ENCODE measurements around the gene PTGS1. TPM values are rescaled to one million over a fixed set of nuclear protein-coding genes. Genes with fewer than 3 reads are reported as not detected.

PTGS1 gene
- total and polyA plus RNA-seq, 5 donors: 4.5 to 29.2 (median 16.6) TPM

DNA sequence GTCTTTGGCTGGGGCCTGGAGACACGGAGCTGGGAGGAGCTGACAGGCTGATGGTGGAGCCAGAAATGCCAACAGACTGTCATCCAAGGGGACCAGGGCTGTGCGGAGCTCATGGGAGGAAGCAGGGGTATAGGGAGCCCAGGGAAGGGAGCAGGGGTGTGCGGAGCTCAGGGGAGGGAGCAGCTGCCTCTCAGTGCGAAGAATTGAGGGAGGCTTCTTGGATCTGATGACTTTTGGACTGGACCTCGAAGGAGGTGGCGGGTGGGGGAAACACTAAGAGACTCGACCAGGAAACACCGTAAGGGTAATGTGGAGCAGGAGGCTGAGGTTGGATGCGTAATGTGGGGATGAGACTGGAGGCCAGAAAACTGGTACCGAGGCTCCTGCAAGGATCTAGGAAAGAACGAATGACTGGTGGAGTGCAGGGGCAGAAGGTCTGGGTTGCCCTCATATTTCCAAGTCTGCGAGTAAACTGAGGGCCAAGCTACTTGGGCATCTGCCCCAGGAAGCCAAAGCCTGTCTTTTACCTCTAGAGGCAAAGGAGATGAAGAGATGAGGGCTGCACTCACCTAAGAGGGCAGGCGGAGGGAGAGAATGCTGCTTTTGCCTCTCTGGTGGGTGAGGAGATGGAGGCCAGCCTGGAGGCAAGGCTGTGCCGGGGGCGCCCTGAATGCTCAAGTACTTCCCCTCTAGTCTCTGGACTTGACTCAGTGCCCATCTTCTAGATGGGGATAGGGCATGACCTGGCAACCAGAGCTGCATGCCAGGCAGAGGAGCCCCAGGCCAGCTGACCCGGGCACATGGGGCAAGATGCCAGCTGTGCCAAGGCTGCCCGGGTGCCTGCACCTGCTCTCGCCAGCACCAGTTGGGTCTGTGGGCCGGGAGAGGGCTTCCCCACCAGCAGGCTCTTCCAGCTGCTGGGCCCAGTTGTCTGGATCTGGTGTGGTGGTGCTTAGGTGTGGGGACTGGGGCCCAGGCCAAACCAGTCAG is 2.3 kb downstream of the PTGS1 start:
- WGBS: 81% methylated on average over 19 of the region's 19 CpGs

DNA sequence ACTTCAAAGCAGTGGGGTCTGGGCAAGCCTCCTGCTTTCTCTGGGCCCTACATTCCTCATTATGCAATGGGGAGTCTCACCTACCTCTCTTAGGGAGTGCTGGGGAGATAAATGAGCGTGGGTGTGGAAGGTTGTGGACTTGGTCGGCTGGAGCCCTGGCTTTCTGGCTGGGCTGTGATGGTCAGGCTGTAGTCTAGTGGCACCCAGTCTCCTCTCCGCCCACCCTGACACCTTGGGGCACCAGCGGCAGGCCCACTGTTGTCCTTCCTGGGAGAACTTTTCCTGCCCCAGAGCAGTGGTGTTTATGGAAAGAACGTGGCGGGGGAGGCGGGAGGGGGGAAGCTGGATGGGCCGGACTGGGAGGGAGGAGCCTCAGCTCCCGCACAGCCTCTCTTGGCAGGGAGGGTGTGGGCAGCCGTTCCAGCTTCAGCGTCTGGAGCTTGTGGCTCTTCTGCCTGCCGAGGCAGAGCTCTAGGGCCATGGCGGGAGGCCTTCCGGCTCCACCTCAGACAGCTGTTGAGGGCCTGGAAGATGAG is 4.1 kb downstream of the PTGS1 start:
- intact Hi-C loops (cut with DNase I): loop anchor here in 1 of 4 donors (10.0 kb wide), 1 partner anchor 80 kb away; no protein-coding TSS in a partner anchor
- ATAC-seq (peak; percentile 82 to 86), DNase-seq (peak; percentile 84 to 94 (median 92))
- WGBS: 14% methylated on average over 14 of the region's 14 CpGs
- Histone ChIP-seq H3K4me3 (ENCODE audit: low read length) (no peak overlapping the region), H3K9me3 (ENCODE audit: control insufficient read depth, low read length) (no peaks in the 10 kb centered on the region), H3K27ac (ENCODE audit: low read length) (no peak overlapping the region), H3K27me3 (ENCODE audit: control insufficient read depth, insufficient read depth) (no peaks in the 10 kb centered on the region), H3K4me1 (ENCODE audit: control insufficient read depth, insufficient read depth, low read length) (peaks cover 5% of the 10 kb centered on the region)

More for the DNA sequence above, 2.3 kb downstream of the PTGS1 start:
- Histone ChIP-seq H3K4me1 (ENCODE audit: control insufficient read depth, insufficient read depth, low read length) (peaks cover 5% of the 10 kb centered on the region), H3K27ac (ENCODE audit: low read length) (no peak overlapping the region), H3K27me3 (ENCODE audit: control insufficient read depth, insufficient read depth) (no peaks in the 10 kb centered on the region), H3K9me3 (ENCODE audit: control insufficient read depth, low read length) (no peaks in the 10 kb centered on the region), H3K4me3 (ENCODE audit: low read length) (no peak overlapping the region)
- intact Hi-C loops (cut with DNase I): loop anchor here in 1 of 4 donors (10.0 kb wide), 1 partner anchor 82 kb away; no protein-coding TSS in a partner anchor
- ATAC-seq (no peak), DNase-seq (no peak)

DNA sequence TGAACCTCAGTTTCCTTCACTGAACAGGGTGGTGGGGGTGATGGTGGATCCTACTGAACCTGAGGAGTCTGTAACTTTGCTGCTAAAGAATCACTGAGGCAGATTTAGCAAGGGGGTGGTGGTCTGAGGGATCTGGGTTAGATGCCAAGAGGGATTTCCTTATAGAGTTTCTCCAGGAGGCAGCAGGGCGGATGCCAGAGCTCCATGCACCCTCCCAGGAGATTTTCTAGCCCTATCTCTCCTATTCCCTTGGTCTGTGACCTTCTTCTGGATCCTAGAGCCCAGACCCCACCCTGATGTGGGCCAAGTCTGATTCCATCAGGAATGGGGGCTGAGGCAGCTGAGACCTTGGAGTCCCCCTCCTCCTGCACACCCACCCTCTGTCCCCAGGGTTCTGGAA is 6.0 kb downstream of the PTGS1 start:
- ATAC-seq (no peak), DNase-seq (no peak)
- H3K4me3 ChIP-seq (ENCODE audit: low read length): no peak overlapping the region
- 85% methylated on average over 1 of the region's 1 CpG for WGBS
- H3K9me3 ChIP-seq (ENCODE audit: control insufficient read depth, low read length): no peaks in the 10 kb centered on the region
- H3K4me1 ChIP-seq (ENCODE audit: control insufficient read depth, insufficient read depth, low read length): peaks cover 5% of the 10 kb centered on the region
- no peaks in the 10 kb centered on the region for H3K27me3 ChIP-seq (ENCODE audit: control insufficient read depth, insufficient read depth)
- intact Hi-C loops (cut with DNase I): loop anchor here in 1 of 4 donors (10.0 kb wide), 1 partner anchor 78 kb away; no protein-coding TSS in a partner anchor
- H3K27ac ChIP-seq (ENCODE audit: low read length): no peak overlapping the region

- Histone ChIP-seq H3K27ac (ENCODE audit: low read length) (no peak overlapping the region), H3K9me3 (ENCODE audit: control insufficient read depth, low read length) (no peaks in the 10 kb centered on the region), H3K4me1 (ENCODE audit: control insufficient read depth, insufficient read depth, low read length) (peaks cover 5% of the 10 kb centered on the region), H3K27me3 (ENCODE audit: control insufficient read depth, insufficient read depth) (no peaks in the 10 kb centered on the region), H3K4me3 (ENCODE audit: low read length) (no peak overlapping the region)
- DNase-seq (no peak), ATAC-seq (no peak)
- 62% methylated on average over 24 of the region's 24 CpGs for WGBS
- intact Hi-C loops (cut with DNase I): loop anchor here in 1 of 4 donors (10.0 kb wide), 1 partner anchor 77 kb away; no protein-coding TSS in a partner anchor
Measured at GRCh38 chr9:122377241-122378164, 6.7 kb downstream of the PTGS1 start.

DNA sequence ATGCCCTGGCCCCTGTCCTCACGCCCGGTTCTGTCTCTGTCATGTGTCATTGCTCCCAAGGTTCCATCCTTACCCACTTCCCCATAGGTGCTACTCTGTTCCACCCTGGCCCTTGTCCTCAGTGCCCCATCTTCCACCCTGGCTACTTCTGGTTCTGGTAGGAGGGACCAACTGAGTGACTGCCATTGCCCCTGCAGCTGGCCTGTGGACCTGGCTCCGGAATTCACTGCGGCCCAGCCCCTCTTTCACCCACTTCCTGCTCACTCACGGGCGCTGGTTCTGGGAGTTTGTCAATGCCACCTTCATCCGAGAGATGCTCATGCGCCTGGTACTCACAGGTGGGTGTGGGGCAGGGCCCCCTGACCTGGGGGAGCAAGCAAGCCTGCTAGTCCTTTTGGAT is 7.4 kb downstream of the PTGS1 start:
- no peak overlapping the region for H3K27ac ChIP-seq (ENCODE audit: low read length)
- intact Hi-C loops (cut with DNase I): loop anchor here in 1 of 4 donors (10.0 kb wide), 1 partner anchor 77 kb away; no protein-coding TSS in a partner anchor
- ATAC-seq (no peak), DNase-seq (no peak)
- no peaks in the 10 kb centered on the region for H3K27me3 ChIP-seq (ENCODE audit: control insufficient read depth, insufficient read depth)
- 91% methylated on average over 8 of the region's 8 CpGs for WGBS
- peaks cover 5% of the 10 kb centered on the region for H3K4me1 ChIP-seq (ENCODE audit: control insufficient read depth, insufficient read depth, low read length)
- no peaks in the 10 kb centered on the region for H3K9me3 ChIP-seq (ENCODE audit: control insufficient read depth, low read length)
- H3K4me3 ChIP-seq (ENCODE audit: low read length): no peak overlapping the region

DNA sequence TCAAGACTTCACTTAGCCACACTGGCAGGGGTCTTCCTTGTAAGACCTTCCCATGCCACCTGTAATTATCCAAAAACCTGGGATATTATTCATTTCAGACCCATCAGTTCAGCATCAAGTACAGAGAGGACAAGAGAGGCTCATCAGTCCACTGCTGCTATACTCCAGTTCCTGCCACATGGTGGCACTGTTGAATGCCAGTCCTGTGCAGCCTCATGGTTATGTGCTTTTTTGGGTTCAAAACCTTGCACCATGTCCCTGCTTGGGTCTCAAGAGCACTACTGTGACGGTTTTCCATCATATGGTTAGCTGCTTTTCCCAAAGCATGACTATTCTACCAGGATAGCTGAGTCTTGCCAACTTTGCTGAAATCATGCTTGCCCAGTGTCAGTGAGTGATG is 8.5 kb downstream of the PTGS1 start:
- Histone ChIP-seq H3K4me1 (ENCODE audit: control insufficient read depth, insufficient read depth, low read length) (peaks cover 5% of the 10 kb centered on the region), H3K27me3 (ENCODE audit: control insufficient read depth, insufficient read depth) (no peaks in the 10 kb centered on the region), H3K27ac (ENCODE audit: low read length) (no peak overlapping the region), H3K4me3 (ENCODE audit: low read length) (no peak overlapping the region), H3K9me3 (ENCODE audit: control insufficient read depth, low read length) (no peaks in the 10 kb centered on the region)
- ATAC-seq: no peak
- WGBS: 65% methylated on average over 1 of the region's 1 CpG
- no peak for DNase-seq
- intact Hi-C loops (cut with DNase I): loop anchor here in 1 of 4 donors (10.0 kb wide), 1 partner anchor 75 kb away; no protein-coding TSS in a partner anchor

GRCh38 chr9:122380293-122380692 is 9.5 kb downstream of the PTGS1 start:
- Histone ChIP-seq H3K27ac (ENCODE audit: low read length) (no peak overlapping the region), H3K27me3 (ENCODE audit: control insufficient read depth, insufficient read depth) (no peaks in the 10 kb centered on the region), H3K4me1 (ENCODE audit: control insufficient read depth, insufficient read depth, low read length) (peaks cover 5% of the 10 kb centered on the region), H3K9me3 (ENCODE audit: control insufficient read depth, low read length) (no peaks in the 10 kb centered on the region), H3K4me3 (ENCODE audit: low read length) (no peak overlapping the region)
- ATAC-seq: no peak
- DNase-seq: no peak
- 94% methylated on average over 4 of the region's 4 CpGs for WGBS
- intact Hi-C loops (cut with DNase I): no loop called here

DNA sequence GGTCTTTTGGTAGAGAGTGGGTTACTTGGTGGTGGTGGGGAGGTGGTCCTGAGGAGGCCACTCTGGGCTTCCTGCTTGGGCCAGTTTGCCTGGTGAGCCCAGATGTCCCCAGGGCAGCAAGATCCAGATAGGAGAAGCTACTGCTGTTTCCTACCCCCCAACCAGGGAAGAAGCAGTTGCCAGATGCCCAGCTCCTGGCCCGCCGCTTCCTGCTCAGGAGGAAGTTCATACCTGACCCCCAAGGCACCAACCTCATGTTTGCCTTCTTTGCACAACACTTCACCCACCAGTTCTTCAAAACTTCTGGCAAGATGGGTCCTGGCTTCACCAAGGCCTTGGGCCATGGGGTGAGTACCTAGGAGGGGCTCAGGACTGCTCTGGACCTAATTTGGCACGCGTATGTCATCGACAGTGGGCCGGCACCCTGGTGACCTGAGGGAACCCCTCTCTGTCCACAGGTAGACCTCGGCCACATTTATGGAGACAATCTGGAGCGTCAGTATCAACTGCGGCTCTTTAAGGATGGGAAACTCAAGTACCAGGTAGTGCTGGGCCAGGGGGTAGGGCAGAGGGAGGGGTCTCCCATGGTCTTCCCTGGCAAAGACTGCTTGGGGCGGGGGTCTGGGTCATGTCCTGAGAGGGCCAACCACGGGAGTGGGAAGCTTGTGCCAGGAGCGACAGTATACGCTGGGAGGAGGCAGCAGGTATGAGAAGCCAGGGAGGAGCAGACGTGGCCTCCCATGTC is 10.6 kb downstream of the PTGS1 start:
- Histone ChIP-seq H3K27ac (ENCODE audit: low read length) (no peak overlapping the region), H3K27me3 (ENCODE audit: control insufficient read depth, insufficient read depth) (no peaks in the 10 kb centered on the region), H3K4me1 (ENCODE audit: control insufficient read depth, insufficient read depth, low read length) (peaks cover 3% of the 10 kb centered on the region), H3K9me3 (ENCODE audit: control insufficient read depth, low read length) (no peaks in the 10 kb centered on the region), H3K4me3 (ENCODE audit: low read length) (no peak overlapping the region)
- DNase-seq (no peak), ATAC-seq (no peak)
- intact Hi-C loops (cut with DNase I): no loop called here
- WGBS: 93% methylated on average over 14 of the region's 14 CpGs

- DNase-seq (no peak), ATAC-seq (peak; percentile 31 to 40)
- intact Hi-C loops (cut with DNase I): no loop called here
- WGBS: 74% methylated on average over 16 of the region's 16 CpGs
- H3K9me3 ChIP-seq (ENCODE audit: control insufficient read depth, low read length): no peaks in the 10 kb centered on the region
- no peaks in the 10 kb centered on the region for H3K27me3 ChIP-seq (ENCODE audit: control insufficient read depth, insufficient read depth)
- no peak overlapping the region for H3K4me3 ChIP-seq (ENCODE audit: low read length)
- H3K4me1 ChIP-seq (ENCODE audit: control insufficient read depth, insufficient read depth, low read length): no peaks in the 10 kb centered on the region
- H3K27ac ChIP-seq (ENCODE audit: low read length): no peak overlapping the region
Measured at GRCh38 chr9:122382901-122383850, 12.4 kb downstream of the PTGS1 start.

All from right cardiac atrium (tissue), 5 donors.